IPS-18c (cell line): Measurements from ENCODE around the gene C11orf71.

Experiments
- H3K4me3 ChIP-seq: 2 replicates; pipeline ENCODE4 v1.7.0; 2013; ENCODE audit warnings: low read depth, mild to moderate bottlenecking, low read length, moderate library complexity; ENCODE audit not compliant: insufficient read depth
- H3K9me3 ChIP-seq: one replicate; pipeline ENCODE4 v1.6.1; 2013; ENCODE audit warnings: mild to moderate bottlenecking, low read length, moderate library complexity; ENCODE audit not compliant: control insufficient read depth, insufficient read depth

C11orf71 gene

DNA sequence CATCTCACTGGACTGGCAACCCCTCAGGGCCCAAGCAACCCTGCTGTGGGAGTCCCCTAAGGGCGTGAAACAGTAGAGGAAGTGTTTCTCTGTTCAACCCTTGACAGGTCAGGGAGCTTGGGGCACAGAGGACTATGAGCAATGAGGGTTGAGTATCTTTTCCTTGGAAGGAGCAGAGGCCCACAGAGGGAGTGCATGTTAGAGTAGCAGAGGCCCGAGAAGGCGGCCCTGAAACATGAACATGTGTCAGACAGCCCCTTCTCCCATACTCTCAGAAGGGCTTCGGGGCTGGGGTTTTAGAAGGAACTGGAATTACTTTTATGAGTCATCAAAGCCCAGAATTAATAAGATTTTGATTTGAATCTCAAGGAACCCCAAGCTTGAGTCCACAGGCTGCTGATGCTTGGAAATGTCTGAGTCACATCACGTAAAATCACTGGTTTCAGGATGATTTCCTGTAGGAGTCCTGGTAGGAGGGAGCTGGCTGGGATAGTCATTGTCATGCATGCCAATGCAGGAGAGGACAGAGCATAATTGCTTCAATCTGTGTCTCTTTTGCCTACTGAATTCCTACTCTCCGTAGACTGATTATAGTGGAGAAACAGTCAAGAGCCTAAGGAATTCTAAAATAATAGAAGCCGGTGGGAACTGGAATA is 22.6 kb downstream of the C11orf71 start:
- Histone ChIP-seq H3K9me3 (no peaks in the 10 kb centered on the region), H3K4me3 (no peak overlapping the region)

DNA sequence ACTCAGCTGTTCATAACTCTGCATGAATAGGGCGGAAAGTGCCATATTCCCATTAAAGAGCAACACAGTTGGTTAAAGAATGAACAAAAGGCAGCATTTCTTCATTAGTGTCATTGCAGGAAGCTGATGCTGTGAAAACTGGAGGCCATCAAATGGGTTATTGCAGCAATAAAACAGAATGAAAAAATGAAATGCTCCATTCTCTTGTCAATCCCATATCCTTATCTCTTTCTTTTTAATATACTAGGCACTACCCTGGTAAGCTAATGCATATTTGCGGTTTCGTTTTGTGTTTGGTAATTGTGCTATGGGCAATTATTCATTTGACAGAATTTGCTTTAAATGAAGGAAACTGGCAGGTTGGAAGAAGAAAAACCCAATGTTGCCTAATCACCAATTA is 25.3 kb downstream of the C11orf71 start:
- H3K4me3 ChIP-seq, result no peak overlapping the region

DNA sequence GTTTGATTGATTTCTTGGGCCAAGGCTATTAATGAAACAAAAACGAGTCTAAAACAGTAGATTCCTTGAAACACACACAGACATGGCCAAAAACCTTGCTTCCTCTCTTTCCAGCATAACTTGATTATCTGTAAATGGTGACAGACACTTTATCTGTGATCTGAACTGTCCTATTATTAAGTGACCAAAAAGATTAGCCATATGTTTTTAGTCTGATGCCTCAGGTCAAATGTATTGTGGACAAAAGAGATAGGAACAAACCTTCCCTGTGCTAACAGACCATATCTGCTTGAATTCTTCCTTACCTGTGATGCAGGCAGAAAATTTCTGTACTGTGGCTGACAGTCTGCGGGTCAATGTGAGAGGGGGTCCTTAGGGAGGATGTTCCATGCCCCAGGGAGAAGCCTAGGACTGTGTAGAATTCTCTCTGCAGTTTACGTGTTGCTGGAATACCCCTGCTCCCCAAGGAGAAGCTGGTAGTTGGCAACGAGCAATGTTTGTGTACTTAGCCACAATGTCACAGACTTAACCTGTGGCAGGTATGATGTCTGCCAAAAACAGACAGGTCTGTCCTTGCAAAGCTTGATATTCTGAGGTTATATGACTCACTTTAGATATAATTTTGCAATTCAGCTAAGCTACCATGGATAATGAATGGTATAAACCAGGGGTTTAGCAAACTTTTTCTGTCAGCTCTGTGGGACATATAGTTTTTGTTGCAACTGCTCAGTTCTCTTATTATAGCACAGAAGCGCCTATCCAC is 31.2 kb downstream of the C11orf71 start:
- Histone ChIP-seq H3K9me3 (no peaks in the 10 kb centered on the region), H3K4me3 (no peak overlapping the region)

More for the DNA sequence above, 25.3 kb downstream of the C11orf71 start:
- no peaks in the 10 kb centered on the region for H3K9me3 ChIP-seq

DNA sequence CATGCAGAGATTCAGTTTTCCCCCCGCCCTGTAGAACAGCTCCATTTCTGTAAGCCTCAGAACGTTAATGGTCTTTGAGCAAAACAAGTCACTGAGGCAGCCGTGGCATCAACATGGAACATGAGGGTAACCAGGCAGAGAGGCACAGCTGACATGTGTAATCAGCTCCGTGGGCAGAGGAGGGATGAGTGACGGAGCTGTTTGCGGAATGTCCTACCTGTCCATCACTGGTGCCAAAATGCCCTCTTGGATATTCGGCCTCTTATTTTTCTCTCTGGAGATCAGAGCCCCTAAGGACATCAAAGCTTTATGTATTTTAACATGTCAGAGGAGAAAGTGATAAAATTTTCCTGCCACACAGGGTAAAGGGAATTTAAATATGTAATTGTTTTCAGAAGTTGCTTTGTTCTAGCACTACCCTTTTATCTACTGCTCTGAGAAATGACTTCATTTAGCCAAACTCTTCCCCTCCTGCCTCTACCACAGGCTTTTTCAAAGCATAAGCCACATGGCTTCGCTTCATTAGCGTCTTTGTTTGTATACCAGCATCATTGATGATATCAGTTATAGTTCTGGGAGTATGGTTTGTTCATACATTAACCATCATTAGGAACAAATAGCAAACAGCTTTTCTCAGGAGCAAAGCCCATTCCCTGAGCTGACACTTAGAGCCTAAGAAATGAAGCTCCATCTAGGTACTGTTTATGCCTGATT is 32.9 kb downstream of the C11orf71 start:
- no peak overlapping the region for H3K4me3 ChIP-seq
- H3K9me3 ChIP-seq, result no peaks in the 10 kb centered on the region

DNA sequence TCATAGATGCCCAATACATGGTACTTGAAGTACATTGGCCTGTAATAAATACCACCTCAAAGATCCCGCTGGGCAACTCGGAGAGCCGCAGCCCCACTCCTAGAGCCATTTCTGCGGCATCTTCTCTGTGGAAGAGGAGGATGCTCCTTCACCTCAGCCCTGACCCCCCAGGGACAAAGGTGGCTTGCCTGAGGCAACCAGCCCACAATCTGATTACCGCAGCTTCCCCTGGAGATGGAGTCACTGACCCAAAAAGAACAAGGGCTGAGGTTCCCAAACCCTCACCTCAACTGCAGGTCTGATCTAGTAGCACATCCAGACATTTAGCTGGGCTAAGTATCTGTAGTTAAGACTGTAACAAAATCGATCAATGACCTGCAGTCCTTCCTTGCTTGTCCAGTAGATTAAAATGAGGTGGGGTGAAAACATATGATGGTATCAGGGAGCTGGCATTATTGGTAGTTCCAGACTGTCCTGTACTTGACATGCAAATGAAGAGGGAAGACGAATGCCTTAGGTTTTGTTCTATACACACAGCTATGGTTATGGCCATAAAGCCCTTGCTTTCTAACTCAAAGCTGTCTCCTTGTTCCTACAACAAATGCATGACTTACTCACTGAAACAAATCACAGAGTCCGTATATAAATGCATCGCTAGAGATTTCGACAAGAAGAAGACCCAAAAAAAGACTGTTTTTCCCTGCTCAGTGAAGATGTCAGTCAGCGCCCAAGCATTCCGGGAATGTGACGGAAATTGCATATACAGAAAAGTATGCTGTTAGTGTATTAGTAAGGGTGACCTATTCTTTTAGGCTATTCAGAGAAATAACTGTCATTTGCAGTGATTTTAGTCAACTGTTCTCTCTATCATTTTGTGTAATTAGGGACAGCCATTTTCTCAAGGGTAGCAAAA is 33.7 kb downstream of the C11orf71 start:
- Histone ChIP-seq H3K9me3 (no peaks in the 10 kb centered on the region), H3K4me3 (no peak overlapping the region)

DNA sequence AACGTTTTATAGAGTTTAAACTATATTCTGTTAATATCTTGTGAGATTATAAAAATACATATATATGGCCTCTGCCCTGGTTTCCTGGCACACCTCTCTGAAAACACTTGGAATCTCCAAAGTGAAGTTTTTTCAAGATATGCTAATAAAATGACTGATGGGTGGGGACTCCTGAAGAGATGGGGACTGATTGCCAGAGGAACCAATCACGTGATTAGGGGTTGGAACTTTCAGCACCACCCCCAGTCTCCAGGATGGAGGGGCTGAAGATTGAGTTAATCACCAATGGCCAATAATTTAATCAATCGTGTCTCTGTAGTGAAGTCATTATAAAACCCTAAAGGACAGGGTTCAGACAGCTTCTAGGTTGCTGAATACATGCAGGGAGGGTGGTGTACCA is 37.4 kb downstream of the C11orf71 start:
- no peaks in the 10 kb centered on the region for H3K9me3 ChIP-seq
- H3K4me3 ChIP-seq, result no peak overlapping the region

DNA sequence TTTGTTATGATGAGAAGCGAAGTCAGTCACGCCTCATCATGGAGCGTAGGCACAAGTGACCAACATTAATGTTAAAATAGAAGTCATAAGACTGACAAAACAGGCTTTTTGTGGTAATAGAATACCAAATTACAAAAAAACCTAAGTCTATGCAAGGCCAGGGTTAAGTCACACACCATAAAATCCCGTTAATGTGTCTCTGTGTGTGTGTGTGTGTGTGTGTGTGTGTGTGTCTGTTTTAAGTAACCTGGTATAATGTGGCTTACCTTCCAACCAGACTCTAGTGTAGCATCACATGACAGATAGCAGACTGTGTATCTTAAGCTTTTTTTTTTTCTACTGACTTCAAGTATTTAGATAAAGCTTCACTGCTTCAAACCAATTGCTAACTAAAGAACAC is 38.0 kb downstream of the C11orf71 start:
- no peak overlapping the region for H3K4me3 ChIP-seq

DNA sequence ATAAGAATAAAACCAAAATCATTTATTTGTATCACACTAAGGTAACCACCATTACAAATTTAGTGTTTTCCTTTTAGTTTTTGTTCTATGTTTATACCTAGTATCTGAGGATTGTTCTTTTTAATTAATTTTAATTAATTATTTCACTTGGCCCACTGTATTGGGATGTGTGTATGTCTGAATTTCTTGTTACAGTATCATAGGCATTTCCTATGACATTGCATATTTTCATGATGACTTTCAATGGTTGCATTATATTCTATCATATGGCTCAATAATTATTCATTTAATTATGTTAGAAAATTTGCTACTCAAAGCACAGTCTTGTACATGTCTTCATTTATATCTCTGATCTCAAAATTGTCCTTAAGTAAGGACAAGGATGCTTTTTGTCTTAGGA is 41.0 kb downstream of the C11orf71 start:
- Histone ChIP-seq H3K9me3 (no peaks in the 10 kb centered on the region), H3K4me3 (no peak overlapping the region)

More for the DNA sequence above, 38.0 kb downstream of the C11orf71 start:
- no peaks in the 10 kb centered on the region for H3K9me3 ChIP-seq

DNA sequence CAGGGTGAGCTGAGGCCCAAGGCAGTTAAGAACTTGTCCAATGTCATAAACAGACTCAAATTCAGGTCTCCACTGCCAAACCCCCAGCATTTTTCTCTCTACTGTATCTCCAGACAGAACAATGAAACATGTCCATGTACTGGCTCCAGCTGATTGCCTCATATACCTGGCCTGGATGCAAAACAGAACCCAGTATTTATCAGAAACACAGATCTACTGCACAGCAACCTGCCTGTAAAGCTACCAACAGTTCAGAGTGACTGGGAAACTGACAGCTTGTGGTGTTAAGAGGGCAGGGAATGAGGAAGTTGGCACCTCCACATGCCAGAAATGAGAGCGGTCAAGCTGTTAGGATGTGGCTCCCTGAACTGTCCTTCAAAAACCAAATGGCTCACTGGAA is 41.6 kb downstream of the C11orf71 start:
- Histone ChIP-seq H3K4me3 (no peak overlapping the region), H3K9me3 (no peaks in the 10 kb centered on the region)

DNA sequence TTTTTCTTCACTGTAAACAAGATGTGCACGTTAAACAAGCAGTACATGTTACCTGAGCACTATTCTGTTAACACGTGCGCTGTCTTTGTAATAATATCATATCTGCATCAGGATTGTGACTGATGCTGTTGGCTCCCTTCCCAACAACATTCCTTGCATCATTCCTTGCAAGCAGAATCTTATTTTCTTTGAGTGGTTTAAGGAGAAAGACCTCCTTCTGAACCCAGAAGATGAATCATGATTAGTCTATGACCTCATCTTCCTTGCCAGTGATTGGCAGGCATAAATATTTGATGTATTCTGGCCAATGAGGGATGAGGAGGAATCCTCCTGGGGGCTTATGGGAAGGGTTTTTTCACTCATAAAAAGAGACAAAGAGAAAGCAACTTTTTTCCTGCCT is 46.2 kb downstream of the C11orf71 start:
- no peak overlapping the region for H3K4me3 ChIP-seq
- no peaks in the 10 kb centered on the region for H3K9me3 ChIP-seq

DNA sequence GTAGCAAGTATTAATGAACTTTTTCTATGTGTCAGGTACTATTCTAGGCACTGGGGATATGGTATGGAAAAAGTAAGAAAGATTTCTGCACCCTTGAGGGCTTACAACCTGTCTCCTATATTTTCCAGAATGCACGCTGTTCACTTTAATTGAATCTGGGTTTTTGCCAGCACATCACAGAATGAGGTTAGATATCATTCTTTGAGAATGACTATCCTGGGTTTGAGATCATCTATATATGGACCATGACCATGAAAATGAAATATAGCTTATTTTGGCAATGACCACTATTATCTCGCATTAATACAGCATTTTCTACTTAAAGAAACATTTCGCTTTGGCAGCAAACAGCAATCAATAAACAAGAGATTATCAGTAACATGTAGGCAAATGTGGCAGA is 46.9 kb downstream of the C11orf71 start:
- Histone ChIP-seq H3K9me3 (no peaks in the 10 kb centered on the region), H3K4me3 (no peak overlapping the region)

DNA sequence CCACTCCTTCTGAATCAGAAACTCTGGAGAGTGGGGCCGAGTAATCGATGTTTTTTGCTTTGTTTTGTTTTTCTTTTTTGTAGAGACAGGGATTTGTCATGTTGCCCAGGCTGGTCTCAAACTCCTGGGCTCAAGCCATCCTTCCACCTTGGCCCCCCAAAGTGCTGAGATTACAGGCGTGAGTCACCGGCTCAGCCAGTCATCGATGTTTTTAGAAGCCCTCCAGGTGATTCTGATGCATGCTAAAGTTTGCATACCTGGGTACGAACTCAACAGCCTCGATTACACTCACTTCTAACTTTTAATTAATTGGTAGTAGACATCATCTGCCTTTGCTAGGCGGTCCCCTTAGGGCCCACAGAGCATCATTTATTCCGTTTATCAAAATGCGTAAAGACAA is 50.3 kb downstream of the C11orf71 start:
- Histone ChIP-seq H3K4me3 (no peak overlapping the region), H3K9me3 (peaks cover 4% of the 10 kb centered on the region)
